Inflammatory macrophage treated with lipopolysaccharide for 4 hours (primary cell): ENCODE measurements around the gene MYO10.
"Not testable (repeated sequence)": the region's sequence is repeated elsewhere in the genome, so short reads cannot be mapped to it uniquely, and the experiment has no call there.

Experiments
- DNase-seq: peaks from one replicate; pipeline ENCODE4 v3.0.0-alpha.2; 2020

Gene MYO10

DNA sequence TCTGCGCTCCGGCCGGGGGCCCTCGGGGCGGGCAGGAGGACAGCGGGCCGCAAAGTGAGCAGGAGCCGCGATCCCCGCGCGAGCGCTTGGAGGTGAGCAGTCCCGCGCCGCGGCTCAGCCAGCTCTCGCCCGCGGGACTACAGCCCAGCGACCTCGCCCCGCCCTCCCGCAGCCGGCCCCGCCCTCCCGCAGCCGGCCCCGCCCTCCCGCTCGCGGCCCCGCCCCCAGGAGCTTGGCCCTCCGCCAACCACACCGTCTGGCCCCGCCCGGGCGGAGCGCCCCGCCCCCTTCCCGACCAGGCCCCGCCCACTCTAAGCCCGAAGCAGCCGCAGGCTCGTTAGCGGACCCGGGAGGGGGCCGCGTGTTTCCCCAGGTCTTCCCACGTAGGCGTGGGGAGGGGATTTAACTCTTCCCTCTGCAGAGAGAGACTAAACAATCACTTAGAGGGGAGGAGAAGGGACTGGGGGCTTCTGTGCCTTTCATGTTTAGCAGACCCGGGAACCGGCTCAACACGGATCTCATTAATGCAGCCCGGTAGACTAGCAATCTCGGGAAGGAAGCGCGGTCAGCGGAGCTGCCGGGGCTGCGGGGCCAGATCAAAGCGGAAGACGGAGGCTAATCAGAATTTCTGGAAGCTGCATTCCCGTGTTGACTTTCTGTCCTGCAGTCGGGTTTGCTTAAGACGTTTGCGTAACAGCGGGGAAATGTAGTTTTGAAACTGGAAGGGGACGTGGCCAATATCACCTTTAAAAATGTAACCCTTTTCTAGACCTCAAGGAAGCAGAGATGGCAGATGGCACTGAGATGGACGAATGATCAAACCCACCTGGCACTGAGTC, at the start of gene MYO10:
MYO10 (minus strand) TSS at position 139 of the 839 bp plus-strand sequence. CDS start 480 bp downstream, outside the sequence.
- DNase-seq, result peak; percentile 74

DNA sequence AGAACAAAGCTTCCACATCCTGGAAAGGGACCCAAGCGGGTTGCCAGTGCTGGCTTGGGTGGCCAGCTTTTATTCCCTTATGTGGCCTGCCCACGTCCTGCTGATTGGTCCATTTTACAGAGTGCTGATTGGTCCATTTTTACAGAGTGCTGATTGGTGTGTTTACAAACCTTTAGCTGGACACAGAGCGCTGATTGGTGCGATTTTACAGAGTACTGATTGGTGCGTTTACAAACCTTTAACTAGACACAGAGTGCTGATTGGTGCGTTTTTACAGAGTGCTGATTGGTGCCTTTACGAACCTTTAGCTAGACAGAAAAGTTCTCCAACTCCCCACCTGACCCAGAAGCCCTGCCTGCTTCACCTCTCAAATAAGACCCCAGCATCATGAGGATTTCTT, 49.2 kb upstream of the MYO10 start:
- not testable (repeated sequence) for DNase-seq

DNA sequence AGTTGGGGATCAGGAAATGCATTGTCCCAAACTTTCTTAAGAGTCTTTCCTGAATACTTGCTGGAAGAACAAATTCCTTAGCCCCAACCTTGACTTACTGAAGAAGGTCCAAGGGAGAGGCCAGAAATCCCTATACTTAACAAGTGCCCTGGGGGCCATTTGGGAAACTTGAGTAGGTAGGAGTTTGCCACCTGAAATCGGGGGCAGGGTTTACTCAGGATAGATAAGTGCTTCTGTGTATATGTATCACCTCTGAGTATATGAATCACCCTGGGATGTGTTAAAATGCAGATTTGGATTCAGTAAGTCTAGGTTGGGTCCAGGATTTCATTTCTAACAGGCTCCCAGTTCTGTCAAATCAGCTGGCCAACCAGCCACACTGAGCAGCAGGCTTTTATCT, 47.9 kb upstream of the MYO10 start:
- DNase-seq, result no peak

DNA sequence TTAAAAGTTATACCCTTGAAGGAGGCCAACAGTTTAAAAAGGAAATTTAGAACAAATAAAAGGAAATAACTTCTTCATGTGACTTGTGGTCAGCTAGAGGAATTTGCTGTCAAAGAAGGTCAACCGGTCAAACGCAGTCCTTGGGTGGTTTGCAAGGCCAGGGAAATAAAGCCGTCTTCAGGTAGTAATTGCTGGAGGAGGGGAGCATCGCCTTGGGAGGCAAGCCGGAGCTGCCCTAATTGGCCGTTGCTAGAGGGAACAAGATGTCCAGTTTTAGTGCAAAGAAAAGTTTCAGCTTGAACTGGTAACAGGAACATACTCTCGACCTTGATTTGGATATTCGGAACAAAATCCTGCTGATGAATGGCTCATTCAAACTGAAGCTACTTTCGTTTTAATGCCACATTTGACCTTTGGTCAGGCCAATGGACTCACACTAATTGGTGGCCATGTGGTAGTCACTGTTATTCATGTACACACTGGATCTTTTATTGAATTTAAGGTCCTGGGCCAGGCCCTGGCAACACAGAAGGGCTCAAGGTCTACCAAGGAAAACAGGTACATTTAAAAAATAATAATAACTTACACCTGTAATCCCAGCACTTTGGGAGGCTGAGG, 47.0 kb upstream of the MYO10 start:
- no peak for DNase-seq

DNA sequence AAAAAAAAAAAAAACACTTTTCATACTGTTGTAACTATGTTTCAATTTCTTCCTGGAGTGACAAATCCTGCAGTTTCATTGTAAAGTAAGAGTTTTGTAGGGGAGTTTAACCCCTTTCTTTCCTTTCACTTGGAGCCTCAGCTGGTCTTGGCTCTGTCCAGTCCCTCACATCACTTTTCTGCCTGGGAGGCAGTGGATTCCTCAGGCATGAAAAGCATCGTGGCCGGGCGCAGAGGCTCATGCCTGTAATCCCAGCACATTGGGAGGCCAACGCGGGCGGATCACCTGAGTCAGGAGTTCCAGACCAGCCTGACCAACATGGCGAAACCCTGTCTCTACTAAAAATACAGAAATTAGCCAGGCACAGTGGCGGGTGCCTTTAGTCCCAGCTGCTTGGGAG, 45.6 kb upstream of the MYO10 start:
- DNase-seq, result no peak

DNA sequence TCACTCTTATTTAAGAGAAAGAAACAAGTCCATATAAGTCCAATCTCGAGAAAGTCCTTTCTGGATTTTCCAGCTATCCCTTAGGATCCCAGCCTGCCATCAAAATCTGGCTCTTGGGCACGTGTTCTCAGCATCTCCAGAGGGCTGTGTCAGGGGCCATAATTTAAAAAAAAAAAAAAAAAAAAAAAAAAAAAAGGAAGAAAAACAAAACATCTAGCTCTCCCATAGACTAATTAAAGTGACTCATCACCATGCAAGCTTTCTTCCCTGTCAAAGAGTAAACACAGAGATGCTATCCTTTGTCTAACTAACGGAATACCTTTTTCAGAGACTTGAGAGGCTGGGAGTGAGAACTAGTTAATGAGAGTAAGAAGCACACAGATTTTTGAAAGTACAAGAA, 44.9 kb upstream of the MYO10 start:
- no peak for DNase-seq

DNA sequence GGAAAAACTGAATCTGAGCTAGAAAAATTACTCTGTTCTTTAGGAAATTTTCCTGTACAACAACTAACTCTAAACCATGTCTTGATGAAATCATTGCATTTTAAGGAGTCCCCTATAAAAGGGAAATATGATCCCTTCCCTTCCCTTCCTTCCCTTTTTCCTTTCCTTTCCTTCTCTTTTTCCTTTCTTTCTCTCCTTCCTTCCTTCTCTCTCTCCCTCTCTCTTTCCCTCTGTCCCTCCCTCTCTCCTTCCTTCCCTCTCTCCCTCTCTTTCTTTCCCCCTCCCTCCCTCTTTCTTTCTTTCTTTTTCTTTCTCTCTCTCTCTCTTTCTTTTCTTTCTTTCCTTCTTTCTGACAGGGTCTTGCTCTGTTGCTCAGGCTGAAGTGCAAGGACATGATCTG, 42.2 kb upstream of the MYO10 start:
- no peak for DNase-seq

DNA sequence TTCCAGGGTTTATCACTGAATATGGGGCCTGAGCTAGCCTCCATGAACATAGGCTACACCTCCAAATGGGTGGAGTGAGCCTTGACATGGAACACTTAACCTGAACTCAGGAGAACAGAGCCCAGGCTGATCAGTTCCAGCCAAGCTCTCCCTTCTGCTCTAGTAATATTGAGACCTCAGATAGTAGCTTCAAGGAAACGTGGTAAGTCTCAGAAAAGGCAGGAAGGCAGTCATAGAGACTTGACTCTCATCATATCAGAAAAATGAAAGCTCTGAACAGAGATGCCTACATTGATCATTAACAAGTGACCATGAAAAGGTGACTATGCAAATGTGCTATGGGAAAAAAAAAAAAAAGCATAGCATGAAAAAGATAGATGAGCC, 40.5 kb upstream of the MYO10 start:
- DNase-seq, result no peak

DNA sequence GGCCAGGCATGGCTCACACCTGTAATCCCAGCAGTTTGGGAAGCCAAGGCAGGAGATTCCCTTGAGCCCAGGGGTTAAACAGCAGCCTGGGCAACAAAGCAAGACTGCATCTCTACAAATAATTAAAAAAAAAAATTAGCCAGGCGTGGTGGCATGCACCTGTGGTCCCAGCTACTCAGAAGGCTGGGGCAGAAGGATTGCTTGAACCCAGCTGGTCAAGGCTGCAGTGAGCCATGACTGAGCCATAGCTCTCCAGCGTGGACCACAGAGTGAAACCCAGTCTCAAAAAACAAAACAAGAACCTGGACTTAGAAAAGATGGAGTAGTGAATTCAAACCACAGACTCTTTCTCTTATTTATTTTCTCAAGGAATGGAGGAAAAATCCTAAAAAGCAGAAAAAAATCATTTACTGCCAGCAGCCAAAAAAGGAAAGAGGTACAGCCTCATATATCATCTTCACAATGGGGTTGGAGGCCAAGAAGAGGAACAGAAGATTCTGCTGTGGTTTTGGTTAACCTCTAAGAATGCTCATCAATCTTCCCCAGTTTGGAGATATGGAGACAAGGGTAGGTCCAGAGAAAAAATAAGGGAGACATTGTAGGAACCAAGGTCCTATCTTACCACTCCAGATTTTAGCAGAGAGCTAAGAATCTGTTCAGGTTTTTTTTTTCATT, 40.0 kb upstream of the MYO10 start:
- no peak for DNase-seq

DNA sequence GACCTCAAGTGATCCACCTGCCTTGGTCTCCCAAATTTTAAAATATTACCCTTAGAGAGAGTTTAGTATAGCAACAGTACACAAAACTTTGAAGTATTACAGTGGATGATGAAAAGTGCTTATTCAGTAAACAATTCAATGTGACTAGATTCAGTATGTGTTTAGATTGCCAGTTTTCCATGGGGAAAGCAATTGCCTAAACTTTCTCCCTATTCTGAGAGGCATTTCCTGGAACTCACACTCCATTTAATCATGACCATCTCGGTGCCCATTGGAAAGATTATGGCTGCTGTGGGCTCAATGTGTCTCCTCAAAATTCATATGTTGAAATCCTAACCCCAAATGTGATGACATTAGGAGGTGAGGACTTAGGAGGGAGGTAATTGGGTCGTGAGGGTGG, 38.9 kb upstream of the MYO10 start:
- DNase-seq, result no peak

DNA sequence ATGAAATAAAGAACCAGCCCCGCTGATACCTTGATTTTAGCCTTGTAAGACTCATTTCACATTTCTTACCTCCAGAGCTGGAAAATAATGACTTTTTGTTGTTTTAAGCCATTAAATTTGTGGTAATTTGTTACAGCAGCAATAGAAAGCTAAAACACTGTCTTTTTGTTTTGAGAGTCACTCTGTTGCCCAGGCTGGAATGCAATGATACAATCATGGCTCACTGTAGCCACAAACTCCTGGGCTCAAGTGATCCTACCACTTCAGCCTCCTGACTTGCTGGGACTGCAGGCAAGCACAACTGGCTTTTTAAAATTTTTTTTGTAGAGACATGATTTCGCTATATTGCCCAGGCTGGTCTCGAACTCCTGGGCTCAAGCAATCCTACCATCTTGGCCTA, 34.7 kb upstream of the MYO10 start:
- DNase-seq, result no peak

DNA sequence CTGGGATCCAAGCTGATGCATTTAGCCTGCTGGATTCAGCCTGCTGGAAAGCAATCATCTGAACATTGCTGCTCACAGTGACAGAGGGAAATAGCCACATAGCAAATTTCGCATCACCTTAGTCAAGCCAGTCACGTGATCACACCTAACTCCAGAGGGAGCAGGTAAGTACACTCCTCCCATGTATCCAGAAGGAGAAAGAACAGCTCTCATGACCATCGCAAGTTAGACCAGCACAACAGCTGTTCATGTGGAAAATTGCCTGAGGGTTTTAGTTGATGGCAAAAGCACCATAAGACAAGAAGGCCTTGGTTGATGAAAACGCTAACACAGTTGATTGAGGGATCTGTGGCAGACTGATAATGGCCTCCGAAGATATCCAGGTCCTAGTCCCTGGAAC, 34.2 kb upstream of the MYO10 start:
- no peak for DNase-seq

DNA sequence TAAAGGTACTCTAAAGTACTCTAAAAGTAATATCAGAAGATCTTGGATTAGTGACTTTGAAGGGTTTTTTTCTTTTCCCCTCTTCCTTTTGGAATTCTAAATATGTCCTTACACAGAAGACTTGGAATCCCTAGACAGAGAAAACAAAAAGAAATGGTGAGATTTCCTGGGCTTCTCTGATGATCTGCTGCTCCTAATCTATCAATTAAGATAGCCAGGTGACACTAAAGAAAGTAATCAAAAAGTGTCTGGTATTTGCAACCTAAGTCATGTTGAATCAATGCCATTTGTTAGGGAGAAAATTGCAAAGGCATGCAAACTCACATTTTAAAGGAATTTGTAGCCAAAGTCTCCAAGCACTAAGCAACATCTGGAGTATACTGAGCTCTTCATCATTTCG, 29.5 kb upstream of the MYO10 start:
- no peak for DNase-seq

DNA sequence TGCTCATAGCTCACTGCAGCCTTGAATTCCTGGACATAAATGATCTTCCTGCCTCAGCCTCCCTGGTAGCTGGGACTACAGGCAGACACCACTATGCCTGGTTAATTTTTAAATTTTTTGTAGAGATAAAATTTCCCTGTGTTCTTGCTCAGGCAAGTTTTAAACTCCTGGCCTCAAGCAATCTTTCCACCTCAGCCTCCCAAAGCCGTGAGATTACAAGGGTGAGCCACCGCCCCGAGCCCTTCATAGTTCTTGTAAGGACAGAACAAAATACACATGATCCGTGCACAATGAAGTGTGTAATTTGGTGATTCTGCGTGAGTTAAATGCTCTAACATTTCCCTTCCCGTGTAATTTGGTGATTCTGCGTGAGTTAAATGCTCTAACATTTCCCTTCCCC, 27.7 kb upstream of the MYO10 start:
- no peak for DNase-seq

DNA sequence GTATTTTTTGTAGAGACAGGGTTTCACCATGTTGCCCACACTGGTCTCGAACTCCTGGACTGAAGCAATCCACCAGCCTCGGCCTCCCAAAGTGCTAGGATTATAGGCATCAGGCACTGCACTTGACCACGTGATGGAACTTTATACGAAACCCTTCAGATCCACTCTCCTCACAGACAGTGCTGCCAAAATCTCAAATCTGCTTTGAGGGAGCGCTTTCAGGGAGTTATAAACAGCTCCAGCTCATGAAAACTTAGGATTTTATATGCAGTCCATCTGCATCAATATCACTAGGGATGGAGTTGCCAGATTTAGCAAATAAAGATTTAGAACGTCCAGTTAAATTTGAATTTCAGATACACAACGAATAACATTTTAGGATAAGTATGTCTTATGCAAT, 25.0 kb upstream of the MYO10 start:
- no peak for DNase-seq

DNA sequence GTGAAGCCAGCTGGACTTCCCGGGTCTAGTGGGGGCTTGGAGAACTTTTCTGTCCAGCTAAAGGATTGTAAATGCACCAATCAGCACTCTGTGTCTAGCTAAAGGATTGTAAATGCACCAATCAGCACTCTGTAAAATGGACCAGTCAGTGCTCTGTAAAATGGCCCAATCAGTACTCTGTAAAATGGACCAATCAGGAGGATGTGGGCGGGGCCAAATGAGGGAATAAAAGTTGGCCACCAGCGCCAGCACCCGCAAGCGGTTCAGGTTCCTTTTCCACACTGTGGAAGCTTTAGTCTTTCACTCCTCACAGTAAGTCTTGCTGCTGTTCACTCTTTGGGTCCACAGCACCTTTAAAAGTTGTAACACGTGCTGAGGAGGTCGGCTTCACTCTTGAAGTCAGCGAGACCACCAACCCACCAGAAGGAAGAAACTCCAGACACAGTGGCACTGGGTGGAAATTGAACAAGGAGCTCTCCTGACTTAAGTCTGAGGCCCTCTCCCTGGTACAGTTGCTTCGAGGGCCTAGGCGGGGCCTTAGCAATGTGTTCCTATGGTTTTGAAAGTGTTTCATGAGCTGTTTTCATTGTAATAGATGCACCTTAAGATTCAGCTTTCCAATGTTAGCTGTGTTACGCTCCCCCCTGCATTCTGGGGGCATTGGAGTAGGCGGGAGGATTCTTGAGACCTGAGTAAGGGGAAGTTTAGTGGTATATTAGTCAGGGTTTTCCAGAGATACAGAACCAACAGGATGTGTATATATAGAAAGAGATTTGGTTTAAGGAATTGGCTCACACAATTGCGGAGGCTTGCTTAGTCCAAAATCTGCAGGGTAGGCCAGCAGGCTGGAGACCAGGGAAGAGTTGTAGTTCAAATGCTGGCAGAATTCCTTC, 21.5 kb upstream of the MYO10 start:
- DNase-seq, result no peak

DNA sequence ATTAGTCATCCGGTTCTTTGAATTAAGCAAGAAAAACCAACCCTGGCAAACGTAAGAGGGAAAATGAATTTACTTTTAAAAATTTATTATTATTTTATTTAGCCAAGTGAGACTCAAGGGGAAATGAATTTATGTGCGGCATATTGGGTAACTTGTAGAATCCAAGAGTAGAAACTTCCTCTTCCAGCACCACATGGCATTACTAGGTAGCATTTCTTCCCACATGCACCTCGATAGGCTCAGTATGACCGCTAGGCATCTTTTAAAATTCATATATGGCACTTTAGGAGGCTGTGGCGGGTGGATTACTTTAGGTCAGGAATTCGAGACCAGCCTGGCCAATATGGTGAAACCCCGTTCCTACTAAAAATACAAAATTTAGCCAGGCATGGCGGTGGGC, 17.6 kb upstream of the MYO10 start:
- no peak for DNase-seq

DNA sequence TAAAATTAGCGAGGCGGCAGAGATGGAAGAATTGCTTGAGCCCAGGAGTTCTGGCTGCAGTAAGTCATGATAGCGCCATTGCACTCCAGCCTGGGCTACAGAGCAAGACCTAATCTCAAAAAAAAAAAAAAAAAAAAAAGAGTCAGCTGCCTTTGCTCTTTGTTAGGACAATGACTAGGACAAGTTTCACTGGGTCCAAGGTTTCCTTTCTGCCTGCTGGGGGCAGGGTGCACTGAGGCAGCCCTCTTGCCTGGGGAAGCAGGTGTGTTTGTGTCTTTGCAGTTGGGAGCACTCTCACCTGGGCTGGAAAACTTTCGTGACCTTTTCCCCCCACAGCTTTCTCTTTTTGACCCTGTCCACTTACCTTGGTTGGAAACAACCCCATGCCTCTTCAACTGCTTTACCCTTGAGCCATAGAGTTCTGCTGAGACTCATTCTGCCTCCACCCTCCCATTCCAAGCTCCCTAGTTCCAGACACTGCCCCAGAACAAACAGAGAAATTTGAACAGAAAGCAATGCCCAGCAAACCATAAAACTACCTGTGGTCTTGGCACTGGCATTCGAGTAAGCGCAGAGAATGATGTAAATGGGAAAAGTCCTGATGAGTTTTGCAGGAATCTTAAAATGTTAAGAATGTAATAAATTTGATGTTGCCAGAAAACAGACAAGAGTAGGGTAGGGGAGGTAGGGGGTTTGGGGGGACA, 17.0 kb upstream of the MYO10 start:
- DNase-seq, result no peak

DNA sequence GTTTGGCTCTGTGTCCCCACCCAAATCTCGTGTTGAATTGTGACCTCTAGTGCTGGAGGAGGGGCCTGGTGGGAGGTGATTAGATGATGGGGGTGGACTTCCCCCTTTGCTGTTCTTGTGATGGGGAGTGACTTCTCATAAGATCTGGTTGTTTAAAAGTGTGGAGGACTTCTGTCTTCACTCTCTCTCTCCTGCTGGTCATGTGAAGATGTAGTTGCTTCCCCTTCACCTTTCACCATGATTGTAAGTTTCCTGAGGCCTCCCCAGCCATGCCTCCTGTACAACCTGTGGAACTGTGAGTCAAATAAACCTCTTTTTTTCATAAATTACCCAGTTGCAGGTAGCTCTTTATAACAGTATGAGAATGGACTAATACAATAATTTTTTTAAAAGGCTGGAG, 10.6 kb upstream of the MYO10 start:
- DNase-seq, result no peak

DNA sequence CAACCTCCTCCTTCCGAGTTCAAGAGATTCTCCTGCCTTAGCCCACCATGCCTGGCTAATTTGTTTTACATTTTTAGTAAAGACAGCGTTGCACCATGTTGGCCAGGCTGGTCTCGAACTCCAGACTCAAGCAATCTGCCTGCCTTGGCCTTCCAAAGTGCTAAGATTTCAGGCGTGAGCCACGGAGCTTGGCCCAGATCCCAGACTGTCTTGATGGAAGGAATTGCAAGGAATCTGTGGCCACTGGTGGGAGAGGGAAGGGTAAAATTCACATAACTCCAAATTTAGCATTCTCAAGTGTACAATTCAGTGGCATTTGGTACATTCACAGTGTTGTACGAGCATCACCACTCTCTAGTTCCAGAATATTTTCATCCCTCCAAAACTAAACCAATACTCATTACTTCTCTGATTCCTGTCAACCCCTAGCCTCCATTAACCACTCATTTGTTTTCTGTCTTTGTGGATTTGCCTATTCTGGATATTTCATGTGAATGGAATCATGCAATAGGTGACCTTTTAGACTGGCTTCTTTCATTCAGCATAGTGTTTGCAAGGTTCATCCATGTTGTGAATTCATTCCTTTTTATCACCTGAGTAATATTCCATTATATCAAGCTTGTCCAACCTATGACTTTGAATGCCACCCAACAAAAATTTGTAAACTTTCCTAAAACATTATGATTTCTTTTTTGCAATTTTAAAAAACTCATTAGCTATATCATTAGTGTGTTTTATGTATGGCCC, 8.9 kb upstream of the MYO10 start:
- DNase-seq, result no peak

DNA sequence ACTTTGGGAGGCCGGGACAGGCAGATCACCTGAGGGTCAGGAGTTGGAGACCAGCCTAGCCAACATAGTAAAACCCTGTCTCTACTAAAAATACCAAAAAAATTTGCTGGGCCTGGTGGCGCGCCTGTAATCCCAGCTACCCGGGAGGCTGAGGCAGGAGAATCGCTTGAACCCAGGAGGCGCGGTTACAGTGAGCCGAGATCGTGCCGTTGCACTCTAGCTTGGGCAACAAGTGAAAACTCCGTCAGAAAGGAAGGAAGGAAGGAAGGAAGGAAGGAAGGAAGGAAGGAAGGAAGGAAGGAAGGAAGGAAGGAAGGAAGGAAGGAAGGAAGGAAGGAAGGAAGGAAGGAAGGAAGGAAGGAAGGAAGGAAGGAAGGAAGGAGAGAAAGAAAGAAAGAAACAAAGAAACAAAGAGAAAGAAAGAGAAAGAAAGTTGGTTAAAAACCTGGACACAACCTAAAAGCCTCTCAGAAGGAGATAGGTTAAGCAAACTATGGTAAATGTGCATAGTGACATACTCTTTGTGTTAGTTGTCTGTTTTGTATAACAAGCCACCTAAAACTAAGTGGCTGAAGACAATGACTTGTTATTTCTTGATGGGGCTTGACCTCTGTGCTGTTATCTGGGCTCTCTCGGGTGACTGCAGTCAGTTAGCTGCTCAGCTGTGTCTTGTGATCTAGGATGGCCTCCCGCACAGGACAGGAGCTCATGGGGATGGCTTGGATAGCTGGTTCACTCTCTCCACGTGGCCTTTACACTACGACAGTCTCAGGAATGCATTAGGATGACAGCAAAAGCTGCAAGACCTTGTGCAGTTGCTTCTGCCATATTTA, 8.0 kb upstream of the MYO10 start:
- DNase-seq, result no peak
